Naive B cell (primary cell): Measurements from ENCODE around the gene BCL2L14. TPM values are rescaled to one million over a fixed set of nuclear protein-coding genes. Genes with fewer than 3 reads are reported as not detected.

Experiments
- ATAC-seq, 2 donors: fragments of 150-1000 bp; cut with Tn5 transposase; 2 replicates each; pipeline ENCODE4 v1.10.0; 2021; ENCODE audit warnings: low read depth in 2 of 2, mild to moderate bottlenecking in 2 of 2, moderate library complexity in 2 of 2
- DNase-seq: peaks from one replicate; pipeline ENCODE4 v3.0.0; 2022
- H3K27ac Mint-ChIP-seq, 6 donors: one replicate each; pipeline ENCODE4 v1.8.0; 2020 to 2022; ENCODE audit warnings: mild to moderate bottlenecking in 6 of 6, mixed read lengths in 6 of 6, moderate library complexity in 5 of 6, inconsistent platforms in 2 of 6
- H3K27me3 Mint-ChIP-seq, 3 donors: one replicate each; pipeline ENCODE4 v1.8.0; 2021 to 2022; ENCODE audit warnings: mixed read lengths in 3 of 3, mild to moderate bottlenecking in 1 of 3
- H3K36me3 Mint-ChIP-seq, 2 donors: one replicate each; pipeline ENCODE4 v1.8.0; 2020 to 2022; ENCODE audit warnings: mixed read lengths in 2 of 2, inconsistent platforms in 1 of 2, mild to moderate bottlenecking in 1 of 2
- H3K4me1 Mint-ChIP-seq, 3 donors: one replicate each; pipeline ENCODE4 v1.8.0; 2020 to 2022; ENCODE audit warnings: mixed read lengths in 3 of 3, inconsistent platforms in 1 of 3, mild to moderate bottlenecking in 1 of 3, moderate library complexity in 1 of 3
- H3K4me3 Mint-ChIP-seq, 8 donors: one replicate each; pipeline ENCODE4 v1.8.0; 2020 to 2022; ENCODE audit warnings: mild to moderate bottlenecking in 8 of 8, mixed read lengths in 8 of 8, moderate library complexity in 8 of 8, inconsistent platforms in 2 of 8
- H3K9me3 Mint-ChIP-seq, 7 donors: one replicate each; pipeline ENCODE4 v1.8.0; 2020 to 2022; ENCODE audit warnings: mixed read lengths in 7 of 7, mild to moderate bottlenecking in 5 of 7, inconsistent platforms in 2 of 7, moderate library complexity in 1 of 7
- polyA plus RNA-seq, 6 donors: library from polyadenylated mRNA; unstranded; fragments of 300-500 nt; fragmentation: Illumina TruSeq; gene quantifications; one replicate each; pipeline ENCODE4 v1.2.3, GENCODE V29; 2021; ENCODE audit warnings: low read depth in 6 of 6

BCL2L14 gene
- polyA plus RNA-seq, 6 donors from 2014 or later, result not detected

DNA sequence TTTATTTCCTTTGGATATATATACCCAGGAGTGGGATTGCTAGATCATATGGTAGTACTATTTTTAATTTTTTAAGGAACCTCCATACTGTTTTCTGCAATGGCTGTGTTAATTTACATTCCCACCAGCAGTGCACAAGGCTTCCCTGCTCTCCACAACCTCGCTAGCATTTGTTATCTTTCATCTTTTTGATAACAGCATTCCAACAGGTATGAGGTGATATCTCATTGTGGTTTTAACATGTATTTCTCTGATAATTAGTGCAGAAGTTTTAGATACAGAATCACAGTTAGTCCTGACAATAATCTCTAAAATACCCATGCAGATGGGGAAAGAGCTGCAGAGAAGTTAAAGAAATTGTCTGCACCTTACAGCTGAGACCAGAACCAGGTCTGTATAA lies 35.5 kb upstream of the BCL2L14 start:
- Mint-ChIP-seq H3K36me3 (no peaks in the 10 kb centered on the region), H3K4me1 (peaks cover 8 to 16% (median 10%) of the 10 kb centered on the region in 3 donors), H3K4me3 (no peak overlapping the region), H3K9me3 (no peaks in the 10 kb centered on the region), H3K27ac (no peak overlapping the region), H3K27me3 (peaks cover 0 to 12% (median 7%) of the 10 kb centered on the region in 3 donors)
- ATAC-seq (no peak), DNase-seq (no peak)

DNA sequence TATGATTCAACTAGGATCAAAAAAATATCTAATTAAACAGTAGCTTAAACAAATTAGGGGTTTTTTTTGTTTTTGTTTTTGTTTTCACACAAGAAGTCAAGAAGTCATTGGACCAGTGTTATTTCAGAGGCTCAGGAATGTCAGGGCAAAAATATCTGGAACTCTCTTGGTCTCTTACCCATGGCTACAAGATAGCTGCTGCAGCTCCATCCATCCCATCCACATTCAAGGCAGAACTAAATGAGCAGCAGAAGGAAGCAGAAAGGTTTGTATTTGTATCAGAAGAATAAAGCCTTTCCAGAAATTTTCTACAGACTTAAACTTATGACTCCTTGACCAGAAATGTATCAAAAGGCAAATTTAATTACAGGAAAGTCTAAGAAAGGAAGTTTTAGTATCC lies 33.8 kb upstream of the BCL2L14 start:
- peaks cover 0 to 19% (median 7%) of the 10 kb centered on the region in 3 donors for H3K27me3 Mint-ChIP-seq
- no peaks in the 10 kb centered on the region for H3K9me3 Mint-ChIP-seq
- no peak overlapping the region for H3K4me3 Mint-ChIP-seq
- H3K4me1 Mint-ChIP-seq, result peaks cover 8 to 15% (median 10%) of the 10 kb centered on the region in 3 donors
- H3K36me3 Mint-ChIP-seq, result no peaks in the 10 kb centered on the region
- ATAC-seq (no peak), DNase-seq (no peak)
- peak overlapping the region in 1 of 6 donors; percentile 32 for H3K27ac Mint-ChIP-seq

DNA sequence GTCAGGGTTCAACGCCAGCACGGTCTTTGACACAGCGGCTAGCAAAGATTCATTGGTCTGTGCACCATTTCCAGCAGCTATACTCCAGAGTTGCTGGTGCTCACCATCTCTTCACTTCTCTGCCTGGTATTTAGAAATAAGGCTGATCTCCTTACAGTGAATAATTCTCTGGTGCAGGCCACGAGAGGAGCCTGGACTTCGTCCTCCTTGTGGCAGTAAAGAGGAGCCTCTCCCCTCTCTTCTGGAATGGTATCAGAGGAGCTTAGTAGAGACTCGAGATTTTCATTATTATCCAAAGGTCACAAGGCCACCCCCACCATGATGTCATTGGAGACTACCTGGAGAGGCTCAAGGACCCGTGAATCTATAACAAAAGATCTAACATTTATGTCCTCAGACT lies 30.8 kb upstream of the BCL2L14 start:
- H3K27me3 Mint-ChIP-seq, result peaks cover 0 to 19% (median 7%) of the 10 kb centered on the region in 3 donors
- no peak for DNase-seq
- H3K4me1 Mint-ChIP-seq, result no peaks in the 10 kb centered on the region
- H3K27ac Mint-ChIP-seq, result peak overlapping the region in 1 of 6 donors; percentile 60
- H3K36me3 Mint-ChIP-seq, result no peaks in the 10 kb centered on the region
- ATAC-seq, result no peak
- no peak overlapping the region for H3K4me3 Mint-ChIP-seq
- H3K9me3 Mint-ChIP-seq, result no peaks in the 10 kb centered on the region

DNA sequence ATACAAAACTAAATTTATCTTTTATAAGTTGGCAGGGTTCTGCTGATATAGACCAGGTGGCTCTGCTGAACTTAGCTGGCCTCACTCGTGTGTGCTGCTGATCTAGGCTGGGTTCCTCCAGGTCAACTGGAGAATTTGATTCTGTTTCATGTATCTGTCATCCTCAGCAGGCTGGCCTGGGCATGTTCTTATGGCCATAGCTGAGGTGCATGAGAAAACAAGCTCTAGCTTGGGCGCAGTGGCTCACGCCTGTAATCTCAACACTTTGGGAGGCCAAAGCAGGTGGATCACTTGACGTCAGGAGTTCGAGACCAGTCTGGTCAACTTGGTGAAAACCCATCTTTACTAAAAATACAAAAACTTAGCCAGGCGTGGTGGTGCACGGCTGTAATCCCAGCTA lies 24.3 kb upstream of the BCL2L14 start:
- Mint-ChIP-seq H3K27me3 (peaks cover 0 to 2% (median 1%) of the 10 kb centered on the region in 3 donors), H3K36me3 (no peaks in the 10 kb centered on the region), H3K4me3 (no peak overlapping the region), H3K9me3 (no peaks in the 10 kb centered on the region), H3K4me1 (no peaks in the 10 kb centered on the region), H3K27ac (no peak overlapping the region)
- ATAC-seq (no peak), DNase-seq (no peak)

DNA sequence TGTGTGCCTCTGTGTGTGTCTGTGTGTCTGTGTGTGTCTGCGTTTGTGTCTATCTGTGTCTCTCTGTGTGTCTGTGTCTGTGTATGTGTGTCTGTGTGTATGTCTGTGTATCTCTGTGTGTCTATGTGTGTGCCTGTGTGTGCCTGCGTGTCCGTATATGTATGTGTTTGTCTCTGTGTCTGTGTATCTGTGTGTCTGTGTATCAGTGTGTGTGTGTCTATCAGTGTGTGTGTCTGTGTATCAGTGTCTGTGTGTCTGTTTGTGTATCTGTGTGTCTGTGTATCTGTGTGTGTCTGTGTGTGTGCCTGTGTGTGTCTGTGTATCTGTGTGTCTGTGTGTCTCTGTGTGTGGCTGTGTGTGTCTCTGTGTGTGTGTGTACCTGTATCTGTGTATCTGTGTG lies 23.1 kb upstream of the BCL2L14 start:
- no peak overlapping the region for H3K27ac Mint-ChIP-seq
- no peak overlapping the region for H3K4me3 Mint-ChIP-seq
- DNase-seq (no peak), ATAC-seq (no peak)
- H3K27me3 Mint-ChIP-seq, result peaks cover 0 to 4% (median 0%) of the 10 kb centered on the region in 3 donors
- no peaks in the 10 kb centered on the region for H3K9me3 Mint-ChIP-seq
- H3K36me3 Mint-ChIP-seq, result no peaks in the 10 kb centered on the region
- H3K4me1 Mint-ChIP-seq, result no peaks in the 10 kb centered on the region

DNA sequence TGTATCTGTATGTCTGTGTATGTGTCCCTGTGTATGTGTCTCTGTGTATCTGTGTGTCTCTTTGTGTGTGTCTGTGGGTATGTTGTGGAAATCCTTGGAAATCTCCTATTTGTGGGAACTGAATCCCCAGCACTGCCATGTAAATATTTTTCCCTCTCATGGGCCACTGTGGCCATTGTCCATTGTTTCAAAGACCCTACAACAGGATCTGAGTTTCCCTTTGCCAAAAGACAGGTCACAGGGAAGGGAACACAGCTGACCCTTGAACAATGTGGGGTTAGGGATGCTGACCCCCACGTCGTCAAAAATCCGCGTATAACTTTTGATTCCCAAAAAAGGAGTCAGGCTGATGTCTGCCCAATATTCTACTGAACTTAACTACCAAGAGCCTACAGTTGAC lies 22.5 kb upstream of the BCL2L14 start:
- Mint-ChIP-seq H3K4me1 (no peaks in the 10 kb centered on the region), H3K36me3 (no peaks in the 10 kb centered on the region), H3K9me3 (no peaks in the 10 kb centered on the region), H3K27me3 (peaks cover 0 to 4% (median 0%) of the 10 kb centered on the region in 3 donors), H3K4me3 (no peak overlapping the region), H3K27ac (no peak overlapping the region)
- ATAC-seq (no peak), DNase-seq (no peak)

DNA sequence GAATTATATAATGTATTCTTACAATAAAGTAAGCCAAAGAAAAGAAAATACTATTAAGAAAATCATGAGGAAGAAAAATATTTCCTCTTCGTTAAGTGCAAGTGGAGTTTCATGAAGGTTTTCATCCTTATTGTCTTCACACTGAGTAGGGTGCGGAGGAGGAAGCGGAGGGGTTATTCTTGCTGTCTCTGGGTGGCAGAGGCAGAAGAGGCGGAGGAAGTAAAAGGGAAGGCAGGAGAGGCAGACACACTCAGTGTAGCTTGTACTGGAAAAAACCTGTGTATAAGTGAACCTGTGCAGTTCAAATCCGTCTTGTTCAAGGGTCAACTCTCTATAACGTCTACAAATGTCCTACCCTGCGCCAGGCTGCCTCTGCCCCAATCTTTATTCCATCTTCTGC lies 22.0 kb upstream of the BCL2L14 start:
- H3K36me3 Mint-ChIP-seq, result no peaks in the 10 kb centered on the region
- H3K27me3 Mint-ChIP-seq, result peaks cover 0 to 4% (median 0%) of the 10 kb centered on the region in 3 donors
- H3K27ac Mint-ChIP-seq, result no peak overlapping the region
- DNase-seq (no peak), ATAC-seq (no peak)
- H3K4me1 Mint-ChIP-seq, result no peaks in the 10 kb centered on the region
- no peaks in the 10 kb centered on the region for H3K9me3 Mint-ChIP-seq
- no peak overlapping the region for H3K4me3 Mint-ChIP-seq

DNA sequence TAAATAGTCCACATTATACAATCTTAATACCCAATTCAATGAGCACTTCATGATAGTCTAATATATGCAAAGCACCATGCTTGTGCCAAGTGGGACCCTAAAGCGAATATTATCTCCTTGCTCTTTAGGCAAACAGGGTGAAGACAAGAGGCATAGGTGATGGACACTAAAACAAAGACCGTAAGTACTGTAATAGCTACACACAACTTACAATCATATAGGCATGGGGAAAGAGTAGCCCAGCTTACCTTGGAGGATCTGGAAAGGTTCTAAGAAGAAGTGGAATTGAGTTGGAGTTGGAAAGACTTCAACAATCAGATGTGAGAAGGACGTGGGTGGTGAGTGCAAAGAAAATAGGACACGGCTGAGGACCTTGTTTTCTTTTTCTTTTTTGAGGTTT lies 19.1 kb upstream of the BCL2L14 start:
- H3K4me1 Mint-ChIP-seq, result no peaks in the 10 kb centered on the region
- DNase-seq, result no peak
- no peaks in the 10 kb centered on the region for H3K9me3 Mint-ChIP-seq
- H3K36me3 Mint-ChIP-seq, result no peaks in the 10 kb centered on the region
- H3K27me3 Mint-ChIP-seq, result peaks cover 0 to 4% (median 0%) of the 10 kb centered on the region in 3 donors
- ATAC-seq, result no peak
- no peak overlapping the region for H3K4me3 Mint-ChIP-seq
- no peak overlapping the region for H3K27ac Mint-ChIP-seq

DNA sequence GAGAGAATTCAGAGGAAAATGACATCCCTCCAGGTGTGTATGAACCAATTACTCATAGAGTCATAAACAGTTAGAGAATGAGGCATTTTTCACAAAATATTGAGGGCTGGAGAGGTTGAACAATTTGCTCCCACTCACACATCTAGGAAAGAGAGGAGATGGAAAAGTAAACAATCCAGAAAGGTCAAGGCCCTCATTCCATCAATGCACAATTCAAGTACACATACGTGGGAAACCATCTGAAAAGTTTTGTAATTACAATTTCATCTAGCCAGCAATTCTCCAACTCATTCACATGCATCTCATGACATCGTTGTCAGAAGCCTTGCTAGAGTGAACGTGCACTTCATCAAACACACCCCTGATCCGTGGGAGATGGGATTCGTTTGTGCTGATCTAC lies 15.7 kb upstream of the BCL2L14 start:
- Mint-ChIP-seq H3K27ac (no peak overlapping the region), H3K36me3 (no peaks in the 10 kb centered on the region), H3K4me1 (no peaks in the 10 kb centered on the region), H3K4me3 (no peak overlapping the region), H3K27me3 (peaks cover 4 to 14% (median 10%) of the 10 kb centered on the region in 3 donors), H3K9me3 (peaks cover 0 to 4% (median 0%) of the 10 kb centered on the region in 7 donors)
- ATAC-seq (no peak), DNase-seq (no peak)

DNA sequence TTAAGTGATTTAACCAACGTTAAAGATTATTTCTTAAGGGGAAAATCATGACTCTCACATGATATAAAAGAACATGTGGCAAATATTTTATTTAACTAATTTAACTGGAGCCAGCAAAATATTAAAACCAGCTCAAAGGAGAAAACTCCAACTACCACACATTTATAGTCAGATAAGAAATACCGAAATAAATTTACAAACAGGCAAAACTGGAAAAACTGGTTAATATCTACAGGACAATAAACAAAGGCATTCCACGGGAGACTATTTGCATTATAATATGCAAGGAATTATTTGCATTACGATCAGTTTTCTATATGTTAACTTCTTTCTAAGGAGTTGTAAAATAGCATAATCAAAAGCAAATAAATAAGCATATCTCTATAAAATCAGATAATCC lies 13.8 kb upstream of the BCL2L14 start:
- H3K4me1 Mint-ChIP-seq, result no peaks in the 10 kb centered on the region
- no peak for DNase-seq
- H3K36me3 Mint-ChIP-seq, result no peaks in the 10 kb centered on the region
- ATAC-seq, result no peak
- peaks cover 0 to 14% (median 10%) of the 10 kb centered on the region in 3 donors for H3K27me3 Mint-ChIP-seq
- peak overlapping the region in 1 of 6 donors; percentile 9 for H3K27ac Mint-ChIP-seq
- H3K4me3 Mint-ChIP-seq, result no peak overlapping the region
- peaks cover 0 to 4% (median 0%) of the 10 kb centered on the region in 7 donors for H3K9me3 Mint-ChIP-seq

DNA sequence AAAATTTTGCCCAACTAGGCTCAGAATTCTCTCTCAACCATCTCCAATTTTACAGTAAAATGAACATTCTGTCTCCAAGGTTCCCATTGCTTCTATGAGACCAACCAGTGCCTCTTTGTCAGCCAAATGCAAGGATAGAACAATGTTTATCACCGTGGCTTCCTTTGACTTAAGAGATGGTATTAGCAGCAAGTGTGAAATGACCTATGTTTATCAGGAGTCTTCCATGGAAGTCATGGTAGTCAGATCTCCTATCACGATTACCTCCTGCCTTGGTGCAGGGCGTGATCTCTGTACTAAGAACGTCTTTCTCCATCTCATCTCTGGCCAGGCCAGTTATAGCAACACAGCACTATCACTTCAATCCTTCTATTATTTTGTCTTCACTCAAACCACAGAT lies 6.1 kb upstream of the BCL2L14 start:
- no peaks in the 10 kb centered on the region for H3K9me3 Mint-ChIP-seq
- no peak for ATAC-seq
- H3K27me3 Mint-ChIP-seq, result peaks cover 4% of the 10 kb centered on the region in 3 donors
- no peak overlapping the region for H3K27ac Mint-ChIP-seq
- no peak for DNase-seq
- H3K4me1 Mint-ChIP-seq, result no peaks in the 10 kb centered on the region
- no peak overlapping the region for H3K4me3 Mint-ChIP-seq
- no peaks in the 10 kb centered on the region for H3K36me3 Mint-ChIP-seq

DNA sequence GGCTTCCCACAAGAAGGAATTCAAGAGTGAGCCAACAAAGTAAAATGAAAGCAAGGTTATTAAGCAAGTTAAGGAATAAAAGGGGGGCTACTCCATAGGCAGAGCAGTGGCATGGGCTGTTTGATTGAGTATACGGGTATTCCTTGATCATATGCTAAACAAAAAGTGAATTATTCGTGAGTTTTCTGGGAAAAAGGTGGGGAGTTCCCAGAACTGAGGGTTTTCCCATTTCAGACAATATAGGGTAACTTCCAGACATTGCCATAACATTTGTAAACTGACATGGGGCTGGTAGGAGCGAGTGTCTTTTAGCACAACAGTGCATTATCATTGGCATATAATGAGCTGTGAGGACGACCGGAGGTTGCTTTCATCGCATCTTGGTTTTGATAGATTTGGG lies 2.0 kb upstream of the BCL2L14 start:
- DNase-seq, result no peak
- Mint-ChIP-seq H3K36me3 (no peaks in the 10 kb centered on the region), H3K27ac (no peak overlapping the region), H3K4me1 (peaks cover 11 to 17% (median 14%) of the 10 kb centered on the region in 3 donors), H3K27me3 (peaks cover 0 to 7% (median 4%) of the 10 kb centered on the region in 3 donors), H3K9me3 (no peaks in the 10 kb centered on the region), H3K4me3 (peak overlapping the region in 1 of 8 donors; percentile 12)
- ATAC-seq, result no peak

DNA sequence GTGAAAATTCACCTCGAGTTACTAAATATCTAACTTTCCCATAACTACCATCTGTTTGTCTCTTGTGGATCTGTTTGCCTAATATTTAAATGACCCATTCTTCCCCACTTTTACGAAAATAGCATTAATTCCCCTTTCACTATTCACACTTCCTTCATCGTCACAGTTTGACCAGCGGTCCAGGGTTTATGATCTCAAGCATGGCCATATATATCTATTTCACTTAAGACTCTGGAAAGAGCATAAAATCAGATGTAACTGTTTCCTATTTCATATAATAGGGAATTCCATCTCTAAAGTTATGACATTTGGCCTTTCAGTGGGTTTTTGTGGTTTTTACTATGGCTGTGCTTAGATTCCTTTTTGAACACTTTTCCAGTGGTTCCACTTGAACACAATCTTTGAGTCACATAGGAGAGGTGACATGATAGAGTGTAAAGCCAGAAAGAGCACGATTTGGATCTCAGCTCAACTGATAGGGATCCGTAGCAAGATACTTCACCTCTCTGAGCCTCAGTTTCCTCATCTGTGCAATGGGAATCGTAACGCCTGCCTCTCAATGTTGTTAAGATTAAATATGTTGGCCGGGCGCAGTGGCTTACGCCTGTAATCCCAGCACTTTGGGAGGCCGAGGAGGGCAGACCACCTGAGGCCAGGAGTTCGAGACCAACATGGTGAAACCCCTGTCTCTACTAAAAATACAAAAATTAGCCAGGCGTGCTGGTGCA lies 754 bp upstream of the BCL2L14 start:
- H3K27me3 Mint-ChIP-seq, result peaks cover 0 to 7% (median 4%) of the 10 kb centered on the region in 3 donors
- H3K27ac Mint-ChIP-seq, result no peak overlapping the region
- peaks cover 11 to 17% (median 14%) of the 10 kb centered on the region in 3 donors for H3K4me1 Mint-ChIP-seq
- H3K9me3 Mint-ChIP-seq, result no peaks in the 10 kb centered on the region
- DNase-seq (no peak), ATAC-seq (no peak)
- no peaks in the 10 kb centered on the region for H3K36me3 Mint-ChIP-seq
- peak overlapping the region in 1 of 8 donors; percentile 18 for H3K4me3 Mint-ChIP-seq

DNA sequence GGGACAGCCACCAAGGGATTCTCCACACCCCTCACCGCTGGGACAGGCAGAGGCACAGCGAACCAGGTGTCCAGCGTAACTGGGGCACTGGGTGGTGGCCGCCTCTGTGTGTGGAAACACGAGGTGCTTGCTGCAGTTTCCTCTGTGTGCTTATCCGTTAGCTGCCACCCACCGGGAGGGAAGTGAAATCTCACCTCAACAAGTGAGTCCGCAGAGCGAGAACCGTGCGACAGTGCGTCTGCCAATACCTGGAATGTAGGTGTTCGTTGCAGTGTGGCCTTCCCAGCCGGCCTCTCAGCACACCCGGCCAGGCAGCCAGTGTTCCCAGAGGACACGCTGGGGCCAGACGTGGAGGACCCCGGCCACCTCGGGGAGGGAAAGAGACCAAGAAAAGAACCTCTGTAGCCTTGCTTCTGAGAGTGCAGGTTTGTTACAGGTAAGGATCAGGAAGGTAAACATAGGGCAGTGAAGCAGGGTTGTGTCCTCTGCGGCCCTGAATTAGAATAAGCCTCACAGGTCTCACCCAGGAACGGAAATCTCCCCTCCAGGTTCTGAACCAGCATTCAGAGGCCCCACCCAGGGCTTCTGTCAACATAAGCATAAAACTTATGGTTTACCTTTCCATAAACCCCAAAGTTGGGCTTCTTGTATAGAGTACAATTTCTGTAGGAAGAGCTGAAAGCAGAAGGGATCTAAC lies 1.5 kb downstream of the BCL2L14 start:
- Mint-ChIP-seq H3K27ac (peak overlapping the region in 1 of 6 donors; percentile 68), H3K4me3 (peak overlapping the region in 2 of 8 donors; percentile 39 to 69), H3K9me3 (no peaks in the 10 kb centered on the region), H3K36me3 (no peaks in the 10 kb centered on the region), H3K27me3 (peaks cover 4 to 19% (median 6%) of the 10 kb centered on the region in 3 donors), H3K4me1 (peaks cover 11 to 17% (median 14%) of the 10 kb centered on the region in 3 donors)
- peak; percentile 58 to 67 for ATAC-seq
- no peak for DNase-seq
